ENCODE measurements around the gene NUDT12. TPM values are rescaled to one million over a fixed set of nuclear protein-coding genes. Genes with fewer than 3 reads are reported as not detected.

Gene NUDT12
- total RNA-seq, 1 experiment from 2014 or later = 12.3 TPM

DNA sequence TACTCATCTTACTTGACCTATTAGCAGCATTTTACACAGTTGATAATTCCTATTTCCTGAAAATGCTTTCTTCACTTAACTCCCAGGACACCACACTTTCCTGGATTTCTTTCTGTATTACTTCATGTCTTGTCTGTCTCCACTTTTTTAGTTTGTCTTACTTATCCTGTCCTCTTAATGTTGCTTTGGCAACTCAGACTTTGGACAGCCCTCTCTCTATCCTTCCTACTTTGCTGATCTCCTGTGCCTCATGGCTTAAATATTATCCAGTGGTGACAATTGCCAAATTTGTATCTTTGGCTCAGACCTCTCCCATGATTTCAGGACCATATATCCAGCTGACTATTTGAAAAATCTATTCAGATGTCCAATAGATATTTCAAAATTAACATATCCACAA is 39.8 kb upstream of the NUDT12 start:
- BruUV-seq (replicated peaks) = no TSS peak
- Histone ChIP-seq H3K9me3 (no peaks in the 10 kb centered on the region), H3K36me3 (ENCODE audit: control insufficient read depth, insufficient read depth, low read length) (no peaks in the 10 kb centered on the region), H3K4me3 (ENCODE audit: low read depth, low read length) (no peak overlapping the region), H3K4me1 (no peaks in the 10 kb centered on the region), H3K27me3 (replicated peaks; ENCODE audit: control insufficient read depth, insufficient read depth, low read length) (no peaks in the 10 kb centered on the region)
- CTCF ChIA-PET = no interaction called here
- intact Hi-C loops (cut with micrococcal nuclease; ENCODE audit: unreplicated experiment) = no loop called here
- Mint-ChIP-seq H3K4me1 (ENCODE audit: low read depth, unreplicated experiment) (peaks cover 6% of the 10 kb centered on the region), H3K27me3 (ENCODE audit: insufficient read depth, unreplicated experiment) (no peaks in the 10 kb centered on the region), H3K4me3 (ENCODE audit: unreplicated experiment) (no peak overlapping the region), H3K9me3 (ENCODE audit: unreplicated experiment) (no peaks in the 10 kb centered on the region), H3K27ac (ENCODE audit: unreplicated experiment) (no peak overlapping the region), H3K36me3 (ENCODE audit: insufficient read depth, unreplicated experiment) (no peaks in the 10 kb centered on the region)
- TF ChIP-seq, protein P1, sequence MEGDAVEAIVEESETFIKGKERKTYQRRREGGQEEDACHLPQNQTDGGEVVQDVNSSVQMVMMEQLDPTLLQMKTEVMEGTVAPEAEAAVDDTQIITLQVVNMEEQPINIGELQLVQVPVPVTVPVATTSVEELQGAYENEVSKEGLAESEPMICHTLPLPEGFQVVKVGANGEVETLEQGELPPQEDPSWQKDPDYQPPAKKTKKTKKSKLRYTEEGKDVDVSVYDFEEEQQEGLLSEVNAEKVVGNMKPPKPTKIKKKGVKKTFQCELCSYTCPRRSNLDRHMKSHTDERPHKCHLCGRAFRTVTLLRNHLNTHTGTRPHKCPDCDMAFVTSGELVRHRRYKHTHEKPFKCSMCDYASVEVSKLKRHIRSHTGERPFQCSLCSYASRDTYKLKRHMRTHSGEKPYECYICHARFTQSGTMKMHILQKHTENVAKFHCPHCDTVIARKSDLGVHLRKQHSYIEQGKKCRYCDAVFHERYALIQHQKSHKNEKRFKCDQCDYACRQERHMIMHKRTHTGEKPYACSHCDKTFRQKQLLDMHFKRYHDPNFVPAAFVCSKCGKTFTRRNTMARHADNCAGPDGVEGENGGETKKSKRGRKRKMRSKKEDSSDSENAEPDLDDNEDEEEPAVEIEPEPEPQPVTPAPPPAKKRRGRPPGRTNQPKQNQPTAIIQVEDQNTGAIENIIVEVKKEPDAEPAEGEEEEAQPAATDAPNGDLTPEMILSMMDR (IDR thresholded peaks at IDR 0.05; ENCODE audit: insufficient read depth in 1 of 2, low read depth in 1 of 2, low read length in 1 of 2, severe bottlenecking in 1 of 2, unreplicated experiment in 1 of 2) = no peak
- POLR2A ChIA-PET = no interaction called here
- no peak for DNase-seq

DNA sequence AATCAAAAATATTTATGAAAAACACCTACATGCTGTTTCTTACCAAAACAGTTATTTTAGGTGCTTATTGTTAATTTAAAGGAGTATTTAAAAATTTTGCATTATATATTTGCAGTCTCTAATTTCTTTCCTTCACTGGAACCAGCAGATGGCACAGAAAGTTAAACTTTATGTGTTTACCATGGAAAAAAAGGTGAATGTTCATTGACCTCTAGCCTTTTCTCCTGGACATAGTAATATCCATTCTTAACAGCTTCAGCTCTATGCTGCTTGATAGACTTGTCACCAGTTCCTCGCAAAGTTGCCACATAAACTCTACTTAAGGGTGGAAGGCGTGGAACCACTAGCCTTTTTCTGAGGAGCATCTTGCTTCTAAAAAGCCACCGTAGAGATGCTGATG is 38.7 kb upstream of the NUDT12 start:
- TF ChIP-seq, protein P1 (IDR thresholded peaks at IDR 0.05; ENCODE audit: insufficient read depth in 1 of 2, low read depth in 1 of 2, low read length in 1 of 2, severe bottlenecking in 1 of 2, unreplicated experiment in 1 of 2) = no peak
- Mint-ChIP-seq H3K9me3 (ENCODE audit: unreplicated experiment) (no peaks in the 10 kb centered on the region), H3K36me3 (ENCODE audit: insufficient read depth, unreplicated experiment) (no peaks in the 10 kb centered on the region), H3K4me1 (ENCODE audit: low read depth, unreplicated experiment) (peaks cover 6% of the 10 kb centered on the region), H3K27ac (ENCODE audit: unreplicated experiment) (no peak overlapping the region), H3K27me3 (ENCODE audit: insufficient read depth, unreplicated experiment) (no peaks in the 10 kb centered on the region), H3K4me3 (ENCODE audit: unreplicated experiment) (no peak overlapping the region)
- no TSS peak for BruUV-seq (replicated peaks)
- Histone ChIP-seq H3K27me3 (replicated peaks; ENCODE audit: control insufficient read depth, insufficient read depth, low read length) (no peaks in the 10 kb centered on the region), H3K4me3 (ENCODE audit: low read depth, low read length) (no peak overlapping the region), H3K9me3 (no peaks in the 10 kb centered on the region), H3K4me1 (no peaks in the 10 kb centered on the region), H3K36me3 (ENCODE audit: control insufficient read depth, insufficient read depth, low read length) (no peaks in the 10 kb centered on the region)
- POLR2A ChIA-PET = no interaction called here
- DNase-seq = no peak
- CTCF ChIA-PET = no interaction called here
- intact Hi-C loops (cut with micrococcal nuclease; ENCODE audit: unreplicated experiment) = no loop called here

DNA sequence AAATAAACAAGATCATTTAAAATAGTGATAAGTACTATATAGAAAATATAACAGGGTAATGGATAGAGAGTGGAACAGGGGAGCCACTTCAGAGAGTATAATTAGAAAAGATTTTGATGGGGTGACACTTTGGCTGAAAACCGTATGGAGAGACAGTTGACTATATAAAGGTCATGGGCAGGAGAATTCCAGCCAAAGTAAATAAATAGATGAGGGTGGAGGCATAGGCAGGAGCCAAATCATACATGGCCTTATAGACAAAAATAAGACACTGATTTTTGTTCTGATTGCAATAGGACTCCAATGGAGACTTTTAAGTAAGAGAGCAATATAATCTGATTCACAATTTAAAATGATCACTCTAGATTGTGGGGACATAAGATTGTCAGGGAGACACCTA is 37.5 kb upstream of the NUDT12 start:
- no peak overlapping the region for H3K27ac Mint-ChIP-seq (ENCODE audit: unreplicated experiment)
- H3K9me3 Mint-ChIP-seq (ENCODE audit: unreplicated experiment) = no peaks in the 10 kb centered on the region
- Histone ChIP-seq H3K27me3 (replicated peaks; ENCODE audit: control insufficient read depth, insufficient read depth, low read length) (no peaks in the 10 kb centered on the region), H3K36me3 (ENCODE audit: control insufficient read depth, insufficient read depth, low read length) (no peaks in the 10 kb centered on the region), H3K9me3 (no peaks in the 10 kb centered on the region), H3K4me3 (ENCODE audit: low read depth, low read length) (no peak overlapping the region), H3K4me1 (no peaks in the 10 kb centered on the region)
- TF ChIP-seq, protein P1 (IDR thresholded peaks at IDR 0.05; ENCODE audit: insufficient read depth in 1 of 2, low read depth in 1 of 2, low read length in 1 of 2, severe bottlenecking in 1 of 2, unreplicated experiment in 1 of 2) = no peak
- BruUV-seq (replicated peaks) = no TSS peak
- no peaks in the 10 kb centered on the region for H3K36me3 Mint-ChIP-seq (ENCODE audit: insufficient read depth, unreplicated experiment)
- POLR2A ChIA-PET = no interaction called here
- H3K4me3 Mint-ChIP-seq (ENCODE audit: unreplicated experiment) = no peak overlapping the region
- CTCF ChIA-PET = no interaction called here
- H3K27me3 Mint-ChIP-seq (ENCODE audit: insufficient read depth, unreplicated experiment) = peaks cover 6% of the 10 kb centered on the region
- intact Hi-C loops (cut with micrococcal nuclease; ENCODE audit: unreplicated experiment) = no loop called here
- DNase-seq = no peak
- H3K4me1 Mint-ChIP-seq (ENCODE audit: low read depth, unreplicated experiment) = peaks cover 6% of the 10 kb centered on the region
